WTC11 (cell line): Measurements from ENCODE around the gene MYL9.
A peak's percentile ranks its signal among the peaks of the same experiment; 100 is the strongest.

ENCODE experiments used
- E2F4 ChIP-seq: sonication (generic); formaldehyde crosslinking; IDR thresholded peaks from 2 replicates; pipeline ENCODE4 v1.8.1; 2022; ENCODE audit warnings: low read depth, mild to moderate bottlenecking, moderate library complexity, missing genetic modification reagents, borderline replicate concordance
- ESRRA ChIP-seq: sonication (generic); formaldehyde crosslinking; IDR thresholded peaks from 2 replicates; pipeline ENCODE4 v1.8.1; 2022; ENCODE audit warnings: mild to moderate bottlenecking, missing genetic modification reagents, borderline replicate concordance
- SP1 ChIP-seq: sonication (generic); formaldehyde crosslinking; conservative IDR thresholded peaks from 2 replicates; pipeline ENCODE4 v1.8.1; 2022; ENCODE audit warnings: missing genetic modification reagents
- USF2 ChIP-seq: sonication (generic); formaldehyde crosslinking; IDR thresholded peaks from 2 replicates; pipeline ENCODE4 v1.8.1; 2023; ENCODE audit warnings: mild to moderate bottlenecking, missing genetic modification reagents, moderate library complexity
- ZBTB43 ChIP-seq: sonication (generic); formaldehyde crosslinking; IDR thresholded peaks from 2 replicates; pipeline ENCODE4 v1.8.1; 2023; ENCODE audit warnings: mild to moderate bottlenecking, missing genetic modification reagents
- ZNF138 ChIP-seq: sonication (generic); formaldehyde crosslinking; conservative IDR thresholded peaks from 2 replicates; pipeline ENCODE4 v1.8.1; 2022; ENCODE audit warnings: mild to moderate bottlenecking, moderate library complexity, missing genetic modification reagents
- TF ChIP-seq, protein P1 (sequence below): sonication (generic); formaldehyde crosslinking; IDR thresholded peaks from 2 replicates; pipeline ENCODE4 v1.8.1; 2022; ENCODE audit warnings: low read depth, missing genetic modification reagents, borderline replicate concordance
- TF ChIP-seq, protein P2 (sequence below): fragments of 200-600 bp; IDR thresholded peaks from 2 replicates; pipeline ENCODE4 v1.8.0; 2022; ENCODE audit warnings: antibody characterized with exemption
- TF ChIP-seq, protein P3 (sequence below): sonication (generic); formaldehyde crosslinking; IDR thresholded peaks from 2 replicates; pipeline ENCODE4 v1.8.0; 2022; ENCODE audit warnings: missing genetic modification reagents
- TF ChIP-seq, protein P4 (sequence below): sonication (generic); formaldehyde crosslinking; IDR thresholded peaks from 2 replicates; pipeline ENCODE4 v1.8.0; 2022; ENCODE audit warnings: mild to moderate bottlenecking, missing genetic modification reagents

DNA sequence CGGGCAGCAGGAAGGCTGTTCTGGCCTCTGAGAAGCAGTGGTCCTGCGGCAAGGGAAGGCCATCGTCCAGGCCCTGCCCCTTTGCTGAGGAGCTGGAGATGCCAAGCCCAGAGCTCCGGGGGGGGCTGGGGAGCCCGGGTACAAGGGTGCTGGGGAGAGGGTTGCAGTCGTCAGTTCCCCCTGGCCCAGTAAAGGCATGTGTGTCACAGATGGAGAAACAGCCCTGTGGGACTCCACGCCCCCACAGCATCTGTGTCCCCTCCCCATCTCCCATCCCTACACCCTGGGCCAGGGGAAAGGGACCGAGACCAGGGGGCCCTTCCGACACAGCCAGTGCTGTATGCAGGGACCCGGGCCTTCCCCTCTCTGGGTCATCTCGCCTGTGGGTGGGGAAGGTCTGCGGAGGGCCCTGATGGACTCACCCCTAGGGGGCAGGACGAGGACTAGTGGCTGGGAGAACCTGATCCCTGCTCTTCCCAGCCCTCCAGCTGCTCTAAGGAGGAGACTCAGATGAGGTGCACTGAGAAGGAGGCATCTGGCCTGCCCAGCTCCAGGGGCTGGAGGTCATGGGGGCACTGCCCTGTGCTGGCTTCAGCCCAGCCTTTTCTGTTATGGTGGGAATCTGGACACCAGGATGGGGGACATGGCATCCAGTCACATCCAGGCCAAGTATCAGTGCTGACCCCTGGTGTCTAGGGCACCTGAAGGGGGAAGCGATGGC lies 609 bp downstream of the MYL9 start:
- no peak for TF ChIP-seq SP1 (CRISPR knock-in tag)
- TF ChIP-seq, protein P1, sequence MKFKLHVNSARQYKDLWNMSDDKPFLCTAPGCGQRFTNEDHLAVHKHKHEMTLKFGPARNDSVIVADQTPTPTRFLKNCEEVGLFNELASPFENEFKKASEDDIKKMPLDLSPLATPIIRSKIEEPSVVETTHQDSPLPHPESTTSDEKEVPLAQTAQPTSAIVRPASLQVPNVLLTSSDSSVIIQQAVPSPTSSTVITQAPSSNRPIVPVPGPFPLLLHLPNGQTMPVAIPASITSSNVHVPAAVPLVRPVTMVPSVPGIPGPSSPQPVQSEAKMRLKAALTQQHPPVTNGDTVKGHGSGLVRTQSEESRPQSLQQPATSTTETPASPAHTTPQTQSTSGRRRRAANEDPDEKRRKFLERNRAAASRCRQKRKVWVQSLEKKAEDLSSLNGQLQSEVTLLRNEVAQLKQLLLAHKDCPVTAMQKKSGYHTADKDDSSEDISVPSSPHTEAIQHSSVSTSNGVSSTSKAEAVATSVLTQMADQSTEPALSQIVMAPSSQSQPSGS (CRISPR knock-in tag) = no peak
- TF ChIP-seq, protein P2, sequence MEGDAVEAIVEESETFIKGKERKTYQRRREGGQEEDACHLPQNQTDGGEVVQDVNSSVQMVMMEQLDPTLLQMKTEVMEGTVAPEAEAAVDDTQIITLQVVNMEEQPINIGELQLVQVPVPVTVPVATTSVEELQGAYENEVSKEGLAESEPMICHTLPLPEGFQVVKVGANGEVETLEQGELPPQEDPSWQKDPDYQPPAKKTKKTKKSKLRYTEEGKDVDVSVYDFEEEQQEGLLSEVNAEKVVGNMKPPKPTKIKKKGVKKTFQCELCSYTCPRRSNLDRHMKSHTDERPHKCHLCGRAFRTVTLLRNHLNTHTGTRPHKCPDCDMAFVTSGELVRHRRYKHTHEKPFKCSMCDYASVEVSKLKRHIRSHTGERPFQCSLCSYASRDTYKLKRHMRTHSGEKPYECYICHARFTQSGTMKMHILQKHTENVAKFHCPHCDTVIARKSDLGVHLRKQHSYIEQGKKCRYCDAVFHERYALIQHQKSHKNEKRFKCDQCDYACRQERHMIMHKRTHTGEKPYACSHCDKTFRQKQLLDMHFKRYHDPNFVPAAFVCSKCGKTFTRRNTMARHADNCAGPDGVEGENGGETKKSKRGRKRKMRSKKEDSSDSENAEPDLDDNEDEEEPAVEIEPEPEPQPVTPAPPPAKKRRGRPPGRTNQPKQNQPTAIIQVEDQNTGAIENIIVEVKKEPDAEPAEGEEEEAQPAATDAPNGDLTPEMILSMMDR = peak; percentile 39; the same call in 1 of the 2 replicates
- no peak for TF ChIP-seq ZNF138 (CRISPR knock-in tag)
- TF ChIP-seq, protein P3, sequence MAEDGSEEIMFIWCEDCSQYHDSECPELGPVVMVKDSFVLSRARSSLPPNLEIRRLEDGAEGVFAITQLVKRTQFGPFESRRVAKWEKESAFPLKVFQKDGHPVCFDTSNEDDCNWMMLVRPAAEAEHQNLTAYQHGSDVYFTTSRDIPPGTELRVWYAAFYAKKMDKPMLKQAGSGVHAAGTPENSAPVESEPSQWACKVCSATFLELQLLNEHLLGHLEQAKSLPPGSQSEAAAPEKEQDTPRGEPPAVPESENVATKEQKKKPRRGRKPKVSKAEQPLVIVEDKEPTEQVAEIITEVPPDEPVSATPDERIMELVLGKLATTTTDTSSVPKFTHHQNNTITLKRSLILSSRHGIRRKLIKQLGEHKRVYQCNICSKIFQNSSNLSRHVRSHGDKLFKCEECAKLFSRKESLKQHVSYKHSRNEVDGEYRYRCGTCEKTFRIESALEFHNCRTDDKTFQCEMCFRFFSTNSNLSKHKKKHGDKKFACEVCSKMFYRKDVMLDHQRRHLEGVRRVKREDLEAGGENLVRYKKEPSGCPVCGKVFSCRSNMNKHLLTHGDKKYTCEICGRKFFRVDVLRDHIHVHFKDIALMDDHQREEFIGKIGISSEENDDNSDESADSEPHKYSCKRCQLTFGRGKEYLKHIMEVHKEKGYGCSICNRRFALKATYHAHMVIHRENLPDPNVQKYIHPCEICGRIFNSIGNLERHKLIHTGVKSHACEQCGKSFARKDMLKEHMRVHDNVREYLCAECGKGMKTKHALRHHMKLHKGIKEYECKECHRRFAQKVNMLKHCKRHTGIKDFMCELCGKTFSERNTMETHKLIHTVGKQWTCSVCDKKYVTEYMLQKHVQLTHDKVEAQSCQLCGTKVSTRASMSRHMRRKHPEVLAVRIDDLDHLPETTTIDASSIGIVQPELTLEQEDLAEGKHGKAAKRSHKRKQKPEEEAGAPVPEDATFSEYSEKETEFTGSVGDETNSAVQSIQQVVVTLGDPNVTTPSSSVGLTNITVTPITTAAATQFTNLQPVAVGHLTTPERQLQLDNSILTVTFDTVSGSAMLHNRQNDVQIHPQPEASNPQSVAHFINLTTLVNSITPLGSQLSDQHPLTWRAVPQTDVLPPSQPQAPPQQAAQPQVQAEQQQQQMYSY (CRISPR knock-in tag) = no peak
- no peak for TF ChIP-seq ESRRA (CRISPR knock-in tag)
- TF ChIP-seq, protein P4, sequence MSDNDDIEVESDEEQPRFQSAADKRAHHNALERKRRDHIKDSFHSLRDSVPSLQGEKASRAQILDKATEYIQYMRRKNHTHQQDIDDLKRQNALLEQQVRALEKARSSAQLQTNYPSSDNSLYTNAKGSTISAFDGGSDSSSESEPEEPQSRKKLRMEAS = no peak
- TF ChIP-seq E2F4 = no peak
- no peak for TF ChIP-seq ZBTB43
- no peak for TF ChIP-seq USF2 (CRISPR knock-in tag)
